ENCODE data around the gene SMC3. TPM values are rescaled to one million over a fixed set of nuclear protein-coding genes. Genes with fewer than 3 reads are reported as not detected.

The SMC3 gene
- total RNA-seq, 6 experiments from 2014 or later, result 9.9 to 14.0 (median 11.9) TPM

- H3K27ac ChIP-seq, result no peak overlapping the region
- 92% methylated on average over 3 of the region's 4 CpGs for WGBS (ENCODE audit: insufficient coverage, low coverage, low lambda C conversion rate, missing lambda C conversion rate)
- no peak for TF ChIP-seq POLR2A (IDR thresholded peaks at IDR 0.05)
- TF ChIP-seq CTCF (IDR thresholded peaks at IDR 0.05), result no peak
Observed at GRCh38 chr10:110562348-110562747, 5.1 kb upstream of the SMC3 start.

GRCh38 chr10:110563132-110563531 is 4.4 kb upstream of the SMC3 start:
- no peaks in the 10 kb centered on the region for H3K36me3 ChIP-seq
- no peak overlapping the region for H3K4me3 ChIP-seq
- WGBS (ENCODE audit: insufficient coverage, low coverage, low lambda C conversion rate, missing lambda C conversion rate), result 96% methylated on average over 8 of the region's 8 CpGs
- H3K9me3 ChIP-seq, result no peaks in the 10 kb centered on the region
- no peak overlapping the region for H3K27ac ChIP-seq
- intact Hi-C loops (cut with DNase I), result no loop called here
- ATAC-seq, result no peak
- peaks cover 0 to 4% (median 0%) of the 10 kb centered on the region in 4 donors for H3K4me1 ChIP-seq
- TF ChIP-seq POLR2A (IDR thresholded peaks at IDR 0.05), result no peak
- TF ChIP-seq CTCF (IDR thresholded peaks at IDR 0.05), result no peak
- DNase-seq, result no peak
- no peaks in the 10 kb centered on the region for H3K27me3 ChIP-seq

More at GRCh38 chr10:110562348-110562747, 5.1 kb upstream of the SMC3 start:
- intact Hi-C loops (cut with DNase I), result no loop called here
- Histone ChIP-seq H3K4me3 (no peak overlapping the region), H3K9me3 (no peaks in the 10 kb centered on the region), H3K27me3 (no peaks in the 10 kb centered on the region), H3K4me1 (peaks cover 0 to 4% (median 0%) of the 10 kb centered on the region in 4 donors), H3K36me3 (no peaks in the 10 kb centered on the region)
- no peak for ATAC-seq
- no peak for DNase-seq

- Histone ChIP-seq H3K36me3 (no peaks in the 10 kb centered on the region), H3K4me1 (peaks cover 0 to 18% (median 0%) of the 10 kb centered on the region in 4 donors), H3K4me3 (peak overlapping the region; percentile 71 to 92 (median 73)), H3K9me3 (no peaks in the 10 kb centered on the region), H3K27me3 (no peaks in the 10 kb centered on the region), H3K27ac (peak overlapping the region in 1 of 3 donors; percentile 91)
- no peak for ATAC-seq
- DNase-seq, result no peak
- intact Hi-C loops (cut with DNase I), result no loop called here
- TF ChIP-seq CTCF (IDR thresholded peaks at IDR 0.05) (no peak), POLR2A (IDR thresholded peaks at IDR 0.05) (no peak)
- 37% methylated on average over 12 of the region's 19 CpGs for WGBS (ENCODE audit: insufficient coverage, low coverage, low lambda C conversion rate, missing lambda C conversion rate)
Observed at GRCh38 chr10:110566472-110567200, 859 bp upstream of the SMC3 start.

- Histone ChIP-seq H3K4me3 (peak overlapping the region; percentile 71 to 92 (median 73)), H3K27me3 (no peaks in the 10 kb centered on the region), H3K36me3 (no peaks in the 10 kb centered on the region), H3K4me1 (peaks cover 0 to 18% (median 0%) of the 10 kb centered on the region in 4 donors), H3K27ac (peak overlapping the region; percentile 86 to 92 (median 91)), H3K9me3 (no peaks in the 10 kb centered on the region)
- ATAC-seq (peak in 3 of 4 donors; percentile 12 to 63 (median 43)), DNase-seq (no peak)
- intact Hi-C loops (cut with DNase I), result no loop called here
- TF ChIP-seq POLR2A (IDR thresholded peaks at IDR 0.05) (no peak), CTCF (IDR thresholded peaks at IDR 0.05) (no peak)
- WGBS (ENCODE audit: insufficient coverage, low coverage, low lambda C conversion rate, missing lambda C conversion rate), result 0% methylated on average over 9 of the region's 40 CpGs
Observed at GRCh38 chr10:110568055-110568735, 700 bp downstream of the SMC3 start.

Data from right lobe of liver (tissue), 6 donors.